ENCODE results near the gene ALKBH3. TPM values are rescaled to one million over a fixed set of nuclear protein-coding genes. Genes with fewer than 3 reads are reported as not detected.

The ALKBH3 gene
- total RNA-seq, 1 donor from 2014 or later, result 14.7 TPM

Other genes with a start within 250 kb of the ALKBH3 start
- 63.3 TPM for gene HSD17B12, start 200.1 kb upstream of the ALKBH3 start, total RNA-seq
- gene C11orf96, start 61.8 kb downstream of the ALKBH3 start, total RNA-seq, result 21.0 TPM
- gene ACCSL, start 167.2 kb downstream of the ALKBH3 start, total RNA-seq, result not detected
- gene ACCS, start 185.4 kb downstream of the ALKBH3 start, total RNA-seq, result 6.3 TPM
- 26.1 TPM for gene EXT2, start 214.8 kb downstream of the ALKBH3 start, total RNA-seq

Data from Right ventricle myocardium superior (tissue), 1 donor.